ENCODE measurements around the gene WASHC4. TPM values are rescaled to one million over a fixed set of nuclear protein-coding genes. Genes with fewer than 3 reads are reported as not detected.

The WASHC4 gene
- polyA plus RNA-seq, 1 of the 3 experiments (the other 2 are of a cell fraction): 11.2 TPM

DNA sequence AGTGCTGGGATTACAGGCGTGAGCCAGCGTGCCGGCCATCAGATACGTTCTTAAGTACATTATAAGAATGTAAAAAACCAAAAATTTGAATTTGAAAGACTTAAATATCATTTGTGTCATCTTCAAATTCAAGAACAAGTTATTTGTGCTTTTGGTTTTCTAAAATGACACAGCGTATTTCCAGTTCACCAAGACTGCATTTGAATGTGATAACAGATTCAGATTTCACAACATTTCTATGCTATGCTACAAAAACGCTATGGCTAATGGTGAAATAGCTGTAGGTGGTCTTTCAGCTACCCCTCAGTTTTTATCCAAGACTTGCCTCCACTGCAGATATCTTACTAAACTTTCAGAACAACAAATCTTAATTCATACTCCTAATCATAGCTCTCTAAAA lies 81.8 kb downstream of the WASHC4 start:
- peaks cover 30% of the 10 kb centered on the region for H3F3A ChIP-seq (replicated peaks; ENCODE audit: insufficient read depth)
- TF ChIP-seq TEAD4 (IDR thresholded peaks at IDR 0.05; ENCODE audit: borderline replicate concordance, insufficient read depth) (no peak), CHD2 (IDR thresholded peaks at IDR 0.05; ENCODE audit: low read length, partially characterized antibody) (no peak), NFIC (IDR thresholded peaks at IDR 0.05; ENCODE audit: borderline replicate concordance) (no peak), MEF2A (IDR thresholded peaks at IDR 0.05; ENCODE audit: borderline replicate concordance, low read depth) (no peak), POLR2AphosphoS5 (IDR thresholded peaks at IDR 0.05; ENCODE audit: low read depth, low read length) (no peak)
- TF ChIP-seq, protein P1, sequence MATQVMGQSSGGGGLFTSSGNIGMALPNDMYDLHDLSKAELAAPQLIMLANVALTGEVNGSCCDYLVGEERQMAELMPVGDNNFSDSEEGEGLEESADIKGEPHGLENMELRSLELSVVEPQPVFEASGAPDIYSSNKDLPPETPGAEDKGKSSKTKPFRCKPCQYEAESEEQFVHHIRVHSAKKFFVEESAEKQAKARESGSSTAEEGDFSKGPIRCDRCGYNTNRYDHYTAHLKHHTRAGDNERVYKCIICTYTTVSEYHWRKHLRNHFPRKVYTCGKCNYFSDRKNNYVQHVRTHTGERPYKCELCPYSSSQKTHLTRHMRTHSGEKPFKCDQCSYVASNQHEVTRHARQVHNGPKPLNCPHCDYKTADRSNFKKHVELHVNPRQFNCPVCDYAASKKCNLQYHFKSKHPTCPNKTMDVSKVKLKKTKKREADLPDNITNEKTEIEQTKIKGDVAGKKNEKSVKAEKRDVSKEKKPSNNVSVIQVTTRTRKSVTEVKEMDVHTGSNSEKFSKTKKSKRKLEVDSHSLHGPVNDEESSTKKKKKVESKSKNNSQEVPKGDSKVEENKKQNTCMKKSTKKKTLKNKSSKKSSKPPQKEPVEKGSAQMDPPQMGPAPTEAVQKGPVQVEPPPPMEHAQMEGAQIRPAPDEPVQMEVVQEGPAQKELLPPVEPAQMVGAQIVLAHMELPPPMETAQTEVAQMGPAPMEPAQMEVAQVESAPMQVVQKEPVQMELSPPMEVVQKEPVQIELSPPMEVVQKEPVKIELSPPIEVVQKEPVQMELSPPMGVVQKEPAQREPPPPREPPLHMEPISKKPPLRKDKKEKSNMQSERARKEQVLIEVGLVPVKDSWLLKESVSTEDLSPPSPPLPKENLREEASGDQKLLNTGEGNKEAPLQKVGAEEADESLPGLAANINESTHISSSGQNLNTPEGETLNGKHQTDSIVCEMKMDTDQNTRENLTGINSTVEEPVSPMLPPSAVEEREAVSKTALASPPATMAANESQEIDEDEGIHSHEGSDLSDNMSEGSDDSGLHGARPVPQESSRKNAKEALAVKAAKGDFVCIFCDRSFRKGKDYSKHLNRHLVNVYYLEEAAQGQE (IDR thresholded peaks at IDR 0.05; ENCODE audit: low read depth, low read length): no peak
- TF ChIP-seq, protein P2, sequence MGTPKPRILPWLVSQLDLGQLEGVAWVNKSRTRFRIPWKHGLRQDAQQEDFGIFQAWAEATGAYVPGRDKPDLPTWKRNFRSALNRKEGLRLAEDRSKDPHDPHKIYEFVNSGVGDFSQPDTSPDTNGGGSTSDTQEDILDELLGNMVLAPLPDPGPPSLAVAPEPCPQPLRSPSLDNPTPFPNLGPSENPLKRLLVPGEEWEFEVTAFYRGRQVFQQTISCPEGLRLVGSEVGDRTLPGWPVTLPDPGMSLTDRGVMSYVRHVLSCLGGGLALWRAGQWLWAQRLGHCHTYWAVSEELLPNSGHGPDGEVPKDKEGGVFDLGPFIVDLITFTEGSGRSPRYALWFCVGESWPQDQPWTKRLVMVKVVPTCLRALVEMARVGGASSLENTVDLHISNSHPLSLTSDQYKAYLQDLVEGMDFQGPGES (IDR thresholded peaks at IDR 0.05; ENCODE audit: low read depth, low read length): no peak
- no peak overlapping the region for H2AFZ ChIP-seq (ENCODE audit: low read depth)
- no peak overlapping the region for H3K4me3 ChIP-seq (ENCODE audit: low read depth in 2 of 2, low read length in 1 of 2)
- peaks cover 89 to 94% of the 10 kb centered on the region in 2 experiments for H3K36me3 ChIP-seq (replicated peaks in 1 of 2; ENCODE audit: control insufficient read depth in 1 of 2, insufficient read depth in 2 of 2, low read length in 1 of 2)
- no peak overlapping the region for H3K27ac ChIP-seq (ENCODE audit: low read depth in 2 of 2, low read length in 1 of 2)
- H3K27me3 ChIP-seq (ENCODE audit: insufficient read depth): no peaks in the 10 kb centered on the region
- H3K9ac ChIP-seq: no peak overlapping the region
- H3K79me2 ChIP-seq (ENCODE audit: insufficient read depth): peaks cover 8% of the 10 kb centered on the region; the same call in 1 of the 2 replicates
- 0 out of 2 replicates have a peak, but pooled peaks cover under 1% of the 10 kb centered on the region for H3K9me3 ChIP-seq
- 81% methylated on average over 6 of the region's 6 CpGs for WGBS (ENCODE audit: low lambda C conversion rate)
- peaks cover 0 to 6% of the 10 kb centered on the region in 2 experiments; a peak in 2 of 4 replicates for H3K4me1 ChIP-seq (ENCODE audit: control insufficient read depth in 1 of 2, insufficient read depth in 2 of 2, low read depth in 1 of 2, low read length in 1 of 2)
- no peaks in the 10 kb centered on the region for H3K9me2 ChIP-seq
- ChIA-PET CTCF (no interaction called here), POLR2A (interaction anchor here (1.4 kb wide), 1 partner anchor 12 kb away, joined by 3 read pairs; no protein-coding TSS in a partner anchor)
- H4K20me1 ChIP-seq (ENCODE audit: insufficient read depth): no peaks in the 10 kb centered on the region
- no peak for DNase-seq
- H3K4me2 ChIP-seq: no peak overlapping the region

DNA sequence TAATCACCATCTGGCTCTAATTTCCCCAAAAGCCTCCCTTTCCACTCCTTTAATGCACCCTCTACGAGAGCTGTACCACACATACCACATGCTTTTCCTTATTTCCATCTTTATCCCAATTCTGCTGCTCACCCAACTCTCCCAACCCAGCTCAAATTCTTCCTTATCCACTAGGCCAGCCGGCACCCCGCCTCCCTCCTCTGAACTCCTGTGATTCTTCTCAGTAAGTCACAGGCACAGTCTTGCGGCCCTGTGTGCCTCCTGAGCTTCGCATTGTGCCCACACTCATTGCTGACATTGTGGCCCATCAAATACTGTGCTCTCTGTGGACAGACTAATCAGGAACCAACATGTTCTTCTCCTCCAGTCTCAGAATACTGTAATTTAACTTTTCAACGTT lies 83.0 kb downstream of the WASHC4 start:
- ChIA-PET CTCF (no interaction called here), POLR2A (no interaction called here)
- Histone ChIP-seq H3K9me2 (no peaks in the 10 kb centered on the region), H3K27me3 (ENCODE audit: insufficient read depth) (no peaks in the 10 kb centered on the region), H2AFZ (ENCODE audit: low read depth) (no peak overlapping the region), H3K27ac (ENCODE audit: low read depth in 2 of 2, low read length in 1 of 2) (no peak overlapping the region), H3K4me3 (ENCODE audit: low read depth in 2 of 2, low read length in 1 of 2) (no peak overlapping the region), H4K20me1 (ENCODE audit: insufficient read depth) (no peaks in the 10 kb centered on the region), H3K4me1 (ENCODE audit: control insufficient read depth in 1 of 2, insufficient read depth in 2 of 2, low read depth in 1 of 2, low read length in 1 of 2) (peaks cover 0 to 6% of the 10 kb centered on the region in 2 experiments; a peak in 2 of 4 replicates), H3K36me3 (replicated peaks in 1 of 2; ENCODE audit: control insufficient read depth in 1 of 2, insufficient read depth in 2 of 2, low read length in 1 of 2) (peaks cover 89 to 93% of the 10 kb centered on the region in 2 experiments), H3K9ac (no peak overlapping the region), H3K9me3 (no peaks in the 10 kb centered on the region), H3F3A (replicated peaks; ENCODE audit: insufficient read depth) (peaks cover 30% of the 10 kb centered on the region), H3K79me2 (ENCODE audit: insufficient read depth) (peaks cover 8% of the 10 kb centered on the region; the same call in 1 of the 2 replicates), H3K4me2 (no peak overlapping the region)
- DNase-seq: no peak
- WGBS (ENCODE audit: low lambda C conversion rate): 93% methylated on average over 6 of the region's 6 CpGs
- TF ChIP-seq GABPA (IDR thresholded peaks at IDR 0.05; ENCODE audit: low read depth) (no peak), RXRA (IDR thresholded peaks at IDR 0.05; ENCODE audit: borderline replicate concordance, low read depth) (no peak), GATA2 (CRISPR knock-in tag; IDR thresholded peaks at IDR 0.05) (no peak), RCOR1 (IDR thresholded peaks at IDR 0.05; ENCODE audit: low read length) (no peak), TEAD4 (IDR thresholded peaks at IDR 0.05; ENCODE audit: borderline replicate concordance, insufficient read depth) (no peak), POLR2AphosphoS5 (IDR thresholded peaks at IDR 0.05; ENCODE audit: low read depth, low read length) (no peak), RFX5 (IDR thresholded peaks at IDR 0.05; ENCODE audit: low read length) (no peak), FOXJ3 (CRISPR knock-in tag; IDR thresholded peaks at IDR 0.05) (no peak), MEF2A (IDR thresholded peaks at IDR 0.05; ENCODE audit: borderline replicate concordance, low read depth) (no peak)
- TF ChIP-seq, protein P1 (IDR thresholded peaks at IDR 0.05; ENCODE audit: low read depth, low read length): no peak
- TF ChIP-seq, protein P3, sequence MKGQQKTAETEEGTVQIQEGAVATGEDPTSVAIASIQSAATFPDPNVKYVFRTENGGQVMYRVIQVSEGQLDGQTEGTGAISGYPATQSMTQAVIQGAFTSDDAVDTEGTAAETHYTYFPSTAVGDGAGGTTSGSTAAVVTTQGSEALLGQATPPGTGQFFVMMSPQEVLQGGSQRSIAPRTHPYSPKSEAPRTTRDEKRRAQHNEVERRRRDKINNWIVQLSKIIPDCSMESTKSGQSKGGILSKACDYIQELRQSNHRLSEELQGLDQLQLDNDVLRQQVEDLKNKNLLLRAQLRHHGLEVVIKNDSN (IDR thresholded peaks at IDR 0.05; ENCODE audit: borderline replicate concordance, low read depth): no peak
- TF ChIP-seq, protein P4, sequence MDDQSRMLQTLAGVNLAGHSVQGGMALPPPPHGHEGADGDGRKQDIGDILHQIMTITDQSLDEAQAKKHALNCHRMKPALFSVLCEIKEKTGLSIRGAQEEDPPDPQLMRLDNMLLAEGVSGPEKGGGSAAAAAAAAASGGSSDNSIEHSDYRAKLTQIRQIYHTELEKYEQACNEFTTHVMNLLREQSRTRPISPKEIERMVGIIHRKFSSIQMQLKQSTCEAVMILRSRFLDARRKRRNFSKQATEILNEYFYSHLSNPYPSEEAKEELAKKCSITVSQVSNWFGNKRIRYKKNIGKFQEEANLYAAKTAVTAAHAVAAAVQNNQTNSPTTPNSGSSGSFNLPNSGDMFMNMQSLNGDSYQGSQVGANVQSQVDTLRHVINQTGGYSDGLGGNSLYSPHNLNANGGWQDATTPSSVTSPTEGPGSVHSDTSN (IDR thresholded peaks at IDR 0.05): no peak

Measured in SK-N-SH (cell line).